ENCODE results near the gene TRNAU1AP.
"Not testable (repeated sequence)": the region's sequence is repeated elsewhere in the genome, so short reads cannot be mapped to it uniquely, and the experiment has no call there.

TRNAU1AP gene

DNA sequence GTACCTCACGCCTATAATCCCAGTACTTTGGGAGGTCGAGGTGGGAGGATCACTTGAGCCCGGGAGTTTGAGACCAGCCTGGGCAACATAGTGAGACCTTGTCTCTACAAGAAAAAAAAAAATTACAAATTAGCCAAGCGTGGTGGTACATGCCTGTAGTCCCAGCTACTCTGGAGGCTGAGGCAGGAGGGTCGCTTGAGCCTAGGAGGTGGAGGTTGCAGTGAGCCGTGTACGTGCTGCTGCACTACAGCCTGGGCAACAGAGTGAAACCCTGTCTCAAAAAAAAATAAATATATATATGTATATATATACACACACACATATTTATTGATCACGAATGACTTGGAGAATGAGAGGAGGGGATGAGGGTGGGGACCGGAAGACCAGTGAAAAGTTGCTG is 30.3 kb upstream of the TRNAU1AP start:
- not testable (repeated sequence) for DNase-seq

DNA sequence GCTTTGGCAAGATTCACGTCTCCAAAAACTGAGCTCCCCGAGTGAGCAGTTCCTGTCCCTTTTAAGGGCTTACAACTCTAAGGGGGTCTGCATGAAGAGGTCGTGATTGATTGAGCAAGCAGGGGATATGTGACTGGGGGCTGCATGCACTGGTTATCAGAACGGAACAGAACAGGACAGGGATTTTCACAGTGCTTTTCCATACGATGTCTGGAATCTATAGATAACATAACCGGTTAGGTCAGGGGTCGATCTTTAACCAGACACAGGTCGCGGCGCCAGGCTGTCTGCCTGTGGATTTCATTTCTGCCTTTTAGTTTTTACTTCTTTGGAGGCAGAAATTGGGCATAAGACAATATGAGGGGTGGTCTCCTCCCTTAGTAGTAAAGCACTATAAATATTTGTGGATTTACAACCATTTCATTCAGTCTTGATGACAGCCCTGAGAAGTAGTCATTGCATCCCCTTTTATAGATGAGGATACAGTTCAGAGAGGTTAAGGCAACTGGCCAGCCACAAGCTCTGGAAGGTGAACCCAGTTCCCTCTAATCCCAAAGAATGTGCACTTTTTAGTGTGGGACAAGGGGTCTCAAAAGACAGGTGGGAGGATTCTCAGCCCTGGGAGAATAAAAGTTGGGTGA is 27.8 kb upstream of the TRNAU1AP start:
- not testable (repeated sequence) for DNase-seq

DNA sequence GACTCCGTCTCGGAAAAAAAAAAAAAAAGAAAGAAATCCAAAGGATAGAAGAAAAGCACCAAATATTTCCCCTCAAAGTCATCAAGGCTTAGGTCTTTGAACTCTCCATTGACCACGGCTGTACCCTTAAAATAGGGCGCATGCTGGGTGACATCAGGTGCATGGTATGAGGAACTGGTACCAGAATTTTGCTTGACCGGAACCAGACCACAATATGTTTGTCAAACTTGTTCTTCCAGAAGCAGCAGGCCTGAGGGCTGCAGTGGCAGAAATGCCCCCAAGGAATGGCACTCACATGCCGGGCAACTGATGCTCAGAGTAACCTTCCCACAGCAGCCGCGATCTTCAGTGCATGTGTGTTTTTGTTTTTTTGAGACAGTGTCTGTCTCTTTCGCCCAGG is 26.0 kb upstream of the TRNAU1AP start:
- DNase-seq = no peak

DNA sequence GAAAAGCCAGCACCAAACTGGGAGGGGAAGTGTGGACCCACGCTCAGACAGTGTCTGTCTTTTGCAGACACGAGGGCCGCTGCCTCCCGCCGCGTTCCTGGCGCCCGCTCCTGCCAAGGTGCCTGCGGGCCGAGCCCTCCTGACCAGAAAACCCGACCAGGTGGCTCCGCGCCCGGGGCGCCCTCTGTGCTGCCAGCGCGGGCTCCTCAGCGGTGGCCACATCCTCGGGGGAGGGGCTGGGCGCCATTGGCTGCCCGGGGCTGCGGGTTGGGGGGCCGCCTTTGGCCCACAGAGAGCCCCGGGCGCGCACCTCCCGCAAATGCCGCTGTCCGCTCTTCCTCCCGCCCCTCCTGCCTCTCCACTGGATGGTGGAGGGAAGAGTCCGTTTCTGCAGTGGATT is 22.4 kb upstream of the TRNAU1AP start:
- no peak for DNase-seq

DNA sequence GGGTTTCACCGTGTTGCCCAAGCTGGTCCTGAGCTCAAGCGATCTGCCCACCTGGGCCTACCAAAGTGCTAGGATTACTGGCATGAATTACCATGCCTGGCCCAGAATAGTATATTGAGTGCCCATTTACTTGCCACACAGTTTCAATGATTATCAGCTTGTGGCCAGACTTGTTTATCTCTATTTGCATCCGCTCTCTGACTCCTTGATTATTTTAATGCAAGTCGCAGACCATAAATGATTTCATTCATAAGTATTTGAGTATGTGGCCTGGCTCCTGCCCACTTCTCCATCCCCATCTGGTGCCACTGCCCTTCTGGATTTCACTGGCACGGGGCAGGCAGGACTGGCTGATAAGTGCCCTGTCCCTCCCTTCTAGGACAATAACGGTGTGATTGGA is 18.2 kb upstream of the TRNAU1AP start:
- no peak for DNase-seq

DNA sequence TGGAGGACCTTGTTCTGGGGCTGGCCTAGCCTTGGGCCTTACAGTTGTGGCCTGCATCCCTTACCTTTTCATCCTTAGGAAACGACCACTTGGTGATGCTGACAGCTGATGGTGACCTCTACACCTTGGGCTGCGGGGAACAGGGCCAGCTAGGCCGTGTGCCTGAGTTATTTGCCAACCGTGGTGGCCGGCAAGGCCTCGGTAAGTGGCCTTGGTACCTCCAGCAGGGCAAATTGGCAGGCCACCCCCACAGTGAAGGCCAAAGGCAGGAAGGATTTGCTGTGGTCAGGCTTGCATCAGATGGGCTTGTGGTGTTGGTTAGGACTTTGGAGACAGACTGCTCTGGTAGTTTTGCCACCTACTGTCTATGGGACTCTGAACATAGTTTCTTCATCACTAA is 17.7 kb upstream of the TRNAU1AP start:
- DNase-seq = no peak

DNA sequence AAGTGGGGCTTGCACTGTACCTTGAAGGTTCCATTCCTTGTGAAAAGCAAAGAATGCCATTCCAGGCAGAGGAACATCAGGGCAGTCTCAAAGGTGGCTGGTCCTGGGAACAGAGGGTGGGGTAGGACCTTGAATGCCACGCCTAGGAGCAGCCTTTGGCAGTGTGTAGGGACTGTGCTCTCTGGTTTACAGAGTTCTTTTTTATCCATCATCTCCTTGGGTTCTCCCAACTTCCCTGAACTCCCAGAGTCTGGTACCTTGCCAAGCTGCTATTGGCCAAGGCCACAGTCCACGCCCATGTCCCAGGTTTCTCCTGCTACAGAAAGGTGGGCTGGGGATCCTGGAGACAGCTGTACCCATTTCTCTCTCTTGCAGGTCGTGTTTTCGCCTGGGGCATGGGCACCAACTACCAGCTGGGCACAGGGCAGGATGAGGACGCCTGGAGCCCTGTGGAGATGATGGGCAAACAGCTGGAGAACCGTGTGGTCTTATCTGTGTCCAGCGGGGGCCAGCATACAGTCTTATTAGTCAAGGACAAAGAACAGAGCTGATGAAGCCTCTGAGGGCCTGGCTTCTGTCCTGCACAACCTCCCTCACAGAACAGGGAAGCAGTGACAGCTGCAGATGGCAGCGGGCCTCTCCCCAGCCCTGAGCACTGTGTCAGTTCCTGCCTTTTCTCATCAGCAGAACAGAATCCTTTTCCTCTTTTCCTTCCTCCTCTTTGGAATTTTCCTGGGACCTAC is 15.3 kb upstream of the TRNAU1AP start:
- no peak for DNase-seq

DNA sequence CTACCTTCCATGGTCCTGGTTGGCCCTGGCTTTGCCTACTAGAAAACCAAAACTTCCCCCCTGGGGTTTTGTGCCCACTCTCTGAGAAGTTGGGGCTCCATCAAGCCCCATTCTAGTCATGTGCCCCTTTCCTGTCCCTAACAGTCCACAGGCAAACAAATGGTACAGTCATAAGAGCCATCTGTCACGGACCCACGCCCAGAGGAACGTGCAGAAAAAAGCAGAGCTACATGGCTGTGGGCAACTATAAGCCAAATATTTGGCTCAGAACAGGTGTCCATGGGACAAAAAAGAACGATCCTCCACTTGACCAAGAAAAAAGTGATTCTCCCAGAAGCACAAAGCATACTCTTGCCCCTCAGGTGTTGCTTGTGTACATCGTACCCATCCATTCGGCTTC is 14.6 kb upstream of the TRNAU1AP start:
- DNase-seq = no peak

DNA sequence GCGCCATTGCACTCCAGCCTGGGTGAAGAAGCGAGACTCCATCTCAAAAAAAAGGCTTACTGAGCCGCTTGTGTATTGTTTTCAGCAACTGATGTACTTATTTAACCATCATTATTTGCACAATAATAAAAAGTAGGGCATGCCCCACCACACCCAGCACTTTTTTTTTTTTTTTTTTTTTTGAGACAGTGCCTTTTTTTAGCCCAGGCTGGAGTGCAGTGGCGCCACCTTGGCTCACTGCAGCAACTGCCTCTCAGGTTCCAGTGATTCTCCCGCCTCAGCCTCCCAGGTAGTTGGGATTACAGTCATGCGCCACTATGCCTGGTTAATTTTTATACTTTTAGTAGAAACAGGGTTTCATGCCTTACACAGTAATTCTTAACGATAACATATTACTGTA is 12.2 kb upstream of the TRNAU1AP start:
- no peak for DNase-seq

DNA sequence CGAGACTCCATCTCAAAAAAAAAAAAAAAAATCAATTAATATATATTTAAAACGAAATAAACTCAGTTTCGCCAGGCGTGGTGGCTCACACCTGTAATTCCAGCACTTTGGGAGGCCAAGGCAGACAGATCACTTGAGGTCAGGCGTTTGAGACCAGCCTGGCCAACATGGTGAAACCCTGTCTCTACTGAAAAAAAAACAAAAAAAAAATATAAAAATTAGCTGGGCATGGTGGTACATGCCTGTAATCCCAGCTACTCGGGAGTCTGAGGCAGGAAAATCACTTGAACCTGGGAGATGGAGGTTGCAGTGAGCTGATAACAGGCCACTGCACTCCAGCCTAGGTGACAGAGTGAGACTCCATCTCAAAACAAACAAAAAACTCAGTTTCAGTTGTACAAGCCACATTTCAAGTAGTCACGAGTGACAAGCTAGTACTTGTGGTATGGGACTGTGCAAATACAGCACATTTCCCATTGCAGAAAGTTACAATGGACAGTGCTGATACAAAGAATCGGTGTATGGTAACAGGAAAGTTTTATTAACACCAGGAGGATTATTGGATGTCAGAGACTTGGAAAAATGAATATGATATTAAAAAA is 11.4 kb upstream of the TRNAU1AP start:
- DNase-seq = not testable (repeated sequence)

DNA sequence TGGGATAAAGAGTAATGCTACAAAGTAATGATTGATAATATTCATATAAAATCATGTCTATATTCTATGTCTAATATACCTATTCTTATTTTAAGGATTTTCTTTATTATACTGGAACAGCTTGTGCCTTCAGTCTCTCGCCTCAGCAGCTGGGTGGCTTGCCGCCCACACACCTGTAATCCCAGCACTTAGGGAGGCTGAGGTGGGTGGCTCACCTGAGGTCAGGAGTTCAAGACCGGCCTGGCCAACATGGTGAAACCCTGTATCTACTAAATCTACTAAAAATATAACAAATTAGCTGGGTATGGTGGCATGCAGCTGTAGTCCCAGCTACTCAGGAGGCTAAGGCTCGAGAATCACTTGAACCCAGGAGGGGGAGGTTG is 7.6 kb upstream of the TRNAU1AP start:
- no peak for DNase-seq

DNA sequence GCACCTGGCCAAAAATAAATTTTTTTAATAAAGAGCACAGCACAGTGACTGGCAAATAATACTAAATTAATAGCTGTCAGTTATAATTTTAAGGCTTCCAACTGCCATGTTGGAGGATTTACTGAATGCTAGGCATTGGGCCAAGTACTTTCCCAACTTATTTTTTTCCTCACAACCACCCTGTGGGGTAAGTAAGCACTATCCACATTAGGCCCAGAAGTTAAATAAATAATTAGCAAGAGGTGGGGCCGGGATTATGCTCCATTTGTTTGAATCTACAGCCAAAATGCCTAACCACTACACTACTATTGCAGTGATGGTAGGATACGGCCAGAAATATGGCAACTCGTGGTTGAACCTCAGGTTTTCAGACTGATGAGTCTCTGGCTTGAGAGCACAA is 4.6 kb upstream of the TRNAU1AP start:
- DNase-seq = no peak

DNA sequence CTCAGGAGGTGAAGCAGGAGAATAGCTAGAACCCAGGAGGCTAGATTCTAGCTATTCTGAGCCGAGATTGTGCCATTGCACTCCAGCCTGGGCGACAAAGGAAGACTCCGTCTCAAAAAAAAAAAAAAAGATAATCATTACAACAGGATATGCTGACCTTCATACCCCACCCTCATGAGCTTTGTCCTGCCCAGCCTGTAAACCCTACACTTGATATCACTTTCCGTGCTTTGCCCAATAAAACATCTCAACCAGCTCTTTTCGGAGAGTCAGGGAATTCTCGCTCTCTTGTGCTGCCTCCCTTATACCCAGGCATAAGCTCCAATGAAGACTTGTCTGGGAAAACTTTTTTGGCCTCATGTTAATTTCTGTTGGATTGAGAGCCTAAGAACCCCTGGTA is 1.5 kb upstream of the TRNAU1AP start:
- DNase-seq = no peak

DNA sequence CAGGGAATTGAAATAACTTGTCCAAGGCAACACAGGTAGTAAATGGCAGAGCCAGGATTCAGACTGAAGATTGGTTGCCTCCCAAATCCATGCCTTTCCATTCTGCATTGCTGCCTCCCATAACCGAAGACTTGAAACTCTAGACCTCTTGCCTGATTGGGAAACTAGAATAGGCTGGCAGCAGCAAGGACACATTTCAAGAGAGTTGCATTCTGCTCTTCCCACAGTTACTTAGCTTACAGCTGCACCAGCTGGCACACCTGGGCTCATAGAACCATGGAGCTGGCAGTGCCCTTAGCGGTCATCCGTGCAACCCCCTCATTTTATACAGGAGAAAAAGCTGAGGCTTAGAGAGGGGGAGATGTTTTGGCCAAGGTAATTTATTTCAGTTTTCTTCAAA is 8.0 kb downstream of the TRNAU1AP start:
- no peak for DNase-seq

DNA sequence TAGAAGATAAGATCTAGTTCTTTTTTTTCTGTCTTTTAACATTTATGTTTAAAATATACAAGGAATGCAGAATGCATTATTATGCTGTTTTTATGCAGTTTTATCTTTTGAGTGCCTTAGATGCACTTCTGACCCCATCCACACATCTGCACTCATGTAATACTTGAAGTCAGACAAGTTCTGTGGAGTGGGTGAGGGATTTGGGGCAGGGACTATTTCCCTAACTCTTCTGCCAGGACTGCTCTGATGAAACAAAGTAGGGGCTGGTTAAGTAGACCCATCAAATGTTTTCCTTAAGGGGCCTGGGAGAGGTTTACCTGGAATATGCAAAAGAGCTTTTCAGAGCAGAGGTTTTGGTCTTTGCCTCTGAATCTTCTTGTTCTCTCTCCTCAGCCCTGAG is 11.4 kb downstream of the TRNAU1AP start:
- no peak for DNase-seq

DNA sequence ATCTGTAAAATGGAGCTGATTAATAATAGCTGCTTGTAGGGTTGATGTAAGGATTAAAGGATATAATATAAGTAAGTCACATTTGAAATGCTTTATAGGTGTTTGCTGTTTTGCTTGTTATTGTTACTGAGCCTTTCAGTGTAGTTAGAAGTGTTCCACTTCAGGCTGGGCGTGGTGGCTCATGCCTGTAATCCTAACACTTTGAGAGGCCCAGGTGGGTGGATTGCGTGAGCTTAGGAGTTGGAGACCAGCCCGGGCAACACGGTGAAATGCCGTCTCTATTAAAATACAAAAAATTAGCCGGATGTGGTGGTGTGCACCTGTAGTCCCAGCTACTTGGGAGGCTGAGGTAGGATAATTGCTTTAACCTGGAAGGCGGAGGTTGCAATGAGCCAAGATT is 12.2 kb downstream of the TRNAU1AP start:
- DNase-seq = no peak

DNA sequence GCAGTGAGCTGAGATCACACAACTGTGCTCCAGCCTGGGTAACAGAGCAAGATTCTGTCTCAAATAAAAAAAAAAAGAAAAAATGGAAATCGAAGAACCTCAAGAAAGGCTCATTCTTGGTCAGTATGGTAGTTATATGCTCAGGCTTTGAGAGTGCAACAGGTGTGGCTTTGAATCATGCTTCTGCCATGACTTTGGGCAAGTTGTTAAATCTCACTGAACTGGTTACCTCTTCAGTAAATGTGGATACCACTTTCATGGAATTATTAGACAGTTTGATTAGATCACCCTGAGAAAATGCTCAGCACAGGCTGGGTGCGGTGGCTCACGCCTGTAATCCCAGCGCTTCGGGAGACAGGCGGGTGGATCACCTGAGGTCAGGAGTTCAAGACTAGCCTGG is 12.8 kb downstream of the TRNAU1AP start:
- no peak for DNase-seq

DNA sequence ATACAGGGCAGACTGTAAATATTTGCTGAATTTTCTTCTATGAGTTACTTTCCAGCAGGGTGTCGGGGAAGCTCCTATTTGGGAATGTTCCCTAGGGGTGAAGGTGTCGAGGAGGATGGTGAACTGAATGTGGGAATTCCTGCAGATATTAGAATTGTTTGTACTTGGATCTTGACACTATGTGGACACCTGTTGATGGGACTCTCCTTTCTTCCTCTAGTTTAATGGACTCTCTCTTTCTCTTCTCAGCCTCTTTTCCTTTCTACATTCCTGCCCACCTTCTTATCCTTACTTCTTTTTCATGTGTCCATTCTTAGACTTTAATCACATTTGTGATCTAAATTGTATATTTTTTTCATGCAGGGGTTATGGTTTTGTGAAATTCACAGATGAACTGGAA is 14.0 kb downstream of the TRNAU1AP start:
- no peak for DNase-seq

DNA sequence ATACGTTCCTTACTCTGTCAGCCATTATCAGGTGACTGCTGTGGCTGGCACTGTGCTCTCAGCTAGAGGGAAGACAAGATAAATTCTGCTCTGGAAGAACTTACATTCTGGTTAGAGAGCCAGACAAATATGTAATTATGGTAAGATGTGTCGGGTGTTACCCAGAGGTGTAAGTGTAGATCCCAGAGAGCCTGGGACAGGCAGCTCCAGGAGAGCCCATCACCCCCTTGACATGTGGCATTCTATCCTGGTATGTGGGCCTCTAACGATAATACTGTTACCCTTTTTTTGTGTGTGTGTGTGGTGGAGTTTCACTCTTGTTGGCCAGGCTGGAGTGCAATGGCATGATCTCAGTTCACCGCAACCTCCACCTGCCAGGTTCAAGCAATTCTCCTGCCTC is 19.0 kb downstream of the TRNAU1AP start:
- no peak for DNase-seq

DNA sequence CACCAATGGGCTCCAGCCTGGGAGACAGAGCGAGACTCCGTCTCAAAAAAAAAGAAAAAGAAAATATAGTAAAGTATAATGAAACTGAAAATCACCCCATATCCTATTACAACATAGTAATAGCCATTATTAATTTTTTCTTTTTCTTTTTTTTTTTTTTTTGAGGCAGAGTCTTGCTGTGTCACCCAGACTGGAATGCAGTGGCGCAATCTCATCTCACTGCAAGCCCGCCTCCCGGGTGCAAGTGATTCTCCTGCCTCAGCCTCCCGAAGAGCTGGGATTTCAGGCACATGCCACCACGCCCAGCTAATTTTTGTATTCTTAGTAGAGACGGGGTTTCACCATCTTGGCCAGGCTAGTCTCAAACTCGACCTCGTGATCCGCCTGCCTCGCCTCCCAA is 20.0 kb downstream of the TRNAU1AP start:
- not testable (repeated sequence) for DNase-seq

DNA sequence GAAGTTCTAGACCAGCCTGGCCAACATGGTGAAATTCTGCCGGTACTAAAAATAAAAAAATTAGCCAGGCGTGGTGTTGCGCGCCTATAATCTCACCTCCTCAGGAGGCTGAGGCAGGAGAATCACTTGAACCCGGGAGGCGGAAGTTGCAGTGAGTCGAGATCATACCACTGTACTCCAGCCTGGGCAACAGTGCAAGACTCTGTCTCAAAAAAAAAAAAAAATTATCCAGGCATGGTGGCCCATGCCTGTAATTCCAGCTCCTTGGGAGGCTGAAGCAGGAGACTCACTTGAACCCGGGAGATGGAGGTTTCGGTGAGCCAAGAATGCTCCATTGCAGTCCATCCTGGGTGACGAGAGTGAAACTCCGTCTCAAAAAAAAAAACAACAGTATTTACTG is 20.7 kb downstream of the TRNAU1AP start:
- no peak for DNase-seq

DNA sequence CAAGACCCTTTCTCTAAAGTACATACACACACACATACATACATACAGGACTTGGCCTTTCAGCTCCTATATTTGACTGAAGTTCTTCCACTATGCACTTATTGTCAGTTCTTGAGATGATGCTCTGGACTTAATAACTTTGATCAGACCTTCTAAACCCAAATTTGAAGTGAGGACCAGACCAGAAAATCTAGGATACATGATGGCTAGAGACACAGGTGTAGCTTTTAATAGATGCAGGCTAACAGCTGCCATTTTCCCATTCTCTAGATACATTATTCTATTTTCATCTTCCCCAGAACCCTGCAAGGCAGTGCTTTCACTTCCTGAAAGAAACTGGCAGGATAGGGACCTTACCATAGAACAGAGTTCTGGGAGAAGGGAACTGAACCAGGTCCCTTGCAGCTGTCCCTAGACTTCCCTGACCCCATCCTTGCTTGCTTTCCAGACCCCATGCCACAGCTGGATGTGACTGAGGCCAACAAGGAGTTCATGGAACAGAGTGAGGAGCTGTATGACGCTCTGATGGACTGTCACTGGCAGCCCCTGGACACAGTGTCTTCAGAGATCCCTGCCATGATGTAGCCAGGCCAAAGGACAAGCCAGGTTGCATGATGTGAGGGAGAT is 24.3 kb downstream of the TRNAU1AP start:
- DNase-seq = no peak

DNA sequence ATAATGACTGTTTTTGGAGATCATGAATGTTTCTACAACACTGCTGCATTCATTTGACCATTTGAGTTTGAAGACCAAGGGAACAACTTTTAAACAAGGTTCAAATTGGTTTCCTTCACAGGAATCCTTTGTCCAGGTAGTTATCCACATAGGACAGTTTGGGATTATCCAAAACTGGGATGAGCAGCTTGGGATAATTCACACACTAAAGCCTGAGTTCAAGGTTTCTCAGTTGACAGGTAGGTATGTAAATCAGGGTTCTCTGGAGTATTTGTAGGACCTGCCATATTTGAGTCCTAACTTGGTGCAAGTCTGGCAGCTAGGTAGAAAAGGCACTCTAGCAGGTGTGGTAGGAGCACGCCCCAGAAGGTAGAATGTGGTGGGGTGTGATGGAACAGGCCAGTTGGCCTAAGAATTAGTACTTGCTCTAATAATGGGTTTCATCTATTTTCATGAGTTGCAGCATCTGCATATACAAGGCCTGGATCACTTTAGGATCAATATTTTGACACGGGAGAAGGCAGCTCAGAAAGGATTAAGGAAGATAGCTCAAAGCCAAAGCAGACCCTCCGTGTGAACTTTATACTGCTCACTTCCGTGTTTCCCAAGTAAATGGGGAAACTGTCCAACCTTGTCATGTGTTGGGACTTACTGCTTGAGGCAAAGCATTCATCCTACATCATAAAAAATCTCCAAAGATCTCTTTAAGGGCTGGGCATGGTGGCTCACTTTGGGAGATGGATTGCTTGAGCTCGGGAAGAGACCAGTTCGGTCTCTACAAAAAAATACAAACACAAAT is 25.1 kb downstream of the TRNAU1AP start:
- no peak for DNase-seq
